Islet of Langerhans (tissue), 1 donor: Measurements from ENCODE around the gene ZFP36.

Experiments
- FAIRE-seq: peaks from one replicate; lab custom pipeline; 2011; peaks lifted over from hg19 to GRCh38; lab: Jason Lieb, UNC

ZFP36 gene

GRCh38 chr19:39420769-39421168, 14.1 kb downstream of the ZFP36 start:
- no peak for FAIRE-seq

GRCh38 chr19:39422020-39422419, 15.4 kb downstream of the ZFP36 start:
- no peak for FAIRE-seq

GRCh38 chr19:39423258-39424086, 16.8 kb downstream of the ZFP36 start:
- no peak for FAIRE-seq

- no peak for FAIRE-seq
These were observed 18.3 kb downstream of the ZFP36 start for GRCh38 chr19:39424934-39425333.

DNA sequence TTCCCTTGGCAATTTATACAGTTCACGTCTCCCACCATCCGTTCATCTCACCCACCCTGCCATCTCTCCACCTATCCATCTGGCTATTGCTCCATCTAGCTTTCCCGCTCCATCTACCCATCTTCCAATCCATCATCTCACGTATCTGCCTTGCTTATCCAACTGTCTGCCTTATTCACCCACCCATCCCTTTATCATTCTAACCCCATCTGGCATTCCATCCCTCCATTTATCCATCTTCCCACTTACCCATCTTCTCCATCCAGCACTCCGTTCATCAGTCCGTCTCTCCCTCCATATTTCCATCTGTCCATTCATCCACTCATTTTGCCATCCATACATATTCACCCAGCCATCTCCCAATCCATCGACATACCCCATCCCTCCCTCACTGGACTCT, 19.1 kb downstream of the ZFP36 start:
- FAIRE-seq: no peak

DNA sequence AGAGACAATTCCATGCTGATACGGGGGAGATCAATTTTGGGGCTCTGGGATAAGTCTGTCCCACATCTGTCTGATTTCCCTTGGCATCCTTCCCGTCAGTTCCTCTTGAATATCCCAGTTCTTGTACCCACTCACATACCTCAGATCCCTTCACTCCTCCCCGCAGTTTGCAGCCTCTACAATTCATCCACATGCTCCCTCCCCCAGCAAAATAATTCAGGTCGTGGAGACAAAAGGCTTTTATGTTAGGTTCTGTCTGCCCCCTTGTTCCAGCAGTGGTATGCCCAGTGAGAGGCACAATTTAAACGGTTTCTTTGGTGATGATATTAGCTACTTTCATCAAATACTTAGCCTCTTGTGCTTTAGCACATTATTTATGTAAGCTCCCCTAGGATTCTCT, 19.5 kb downstream of the ZFP36 start:
- no peak for FAIRE-seq

GRCh38 chr19:39427707-39428106, 21.1 kb downstream of the ZFP36 start:
- no peak for FAIRE-seq

GRCh38 chr19:39428283-39429112, 21.9 kb downstream of the ZFP36 start:
- no peak for FAIRE-seq

GRCh38 chr19:39430675-39431593, 24.3 kb downstream of the ZFP36 start:
- no peak for FAIRE-seq

DNA sequence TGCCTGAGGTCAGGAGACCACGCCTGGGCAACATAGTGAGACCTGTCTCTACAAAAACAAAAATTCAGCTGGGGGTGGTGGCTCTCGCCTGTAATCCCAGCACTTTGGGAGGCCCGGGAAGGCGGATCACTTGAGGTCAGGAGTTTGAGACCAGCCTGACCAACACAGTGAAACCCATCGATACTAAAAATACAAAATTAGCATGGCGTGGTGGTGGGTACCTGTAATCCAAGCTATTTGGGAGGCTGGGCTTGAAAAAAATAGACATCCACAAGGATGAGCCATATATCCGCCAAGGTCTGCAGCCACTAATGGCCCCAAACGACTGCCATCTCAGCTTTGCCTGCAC, 26.0 kb downstream of the ZFP36 start:
- no peak for FAIRE-seq

DNA sequence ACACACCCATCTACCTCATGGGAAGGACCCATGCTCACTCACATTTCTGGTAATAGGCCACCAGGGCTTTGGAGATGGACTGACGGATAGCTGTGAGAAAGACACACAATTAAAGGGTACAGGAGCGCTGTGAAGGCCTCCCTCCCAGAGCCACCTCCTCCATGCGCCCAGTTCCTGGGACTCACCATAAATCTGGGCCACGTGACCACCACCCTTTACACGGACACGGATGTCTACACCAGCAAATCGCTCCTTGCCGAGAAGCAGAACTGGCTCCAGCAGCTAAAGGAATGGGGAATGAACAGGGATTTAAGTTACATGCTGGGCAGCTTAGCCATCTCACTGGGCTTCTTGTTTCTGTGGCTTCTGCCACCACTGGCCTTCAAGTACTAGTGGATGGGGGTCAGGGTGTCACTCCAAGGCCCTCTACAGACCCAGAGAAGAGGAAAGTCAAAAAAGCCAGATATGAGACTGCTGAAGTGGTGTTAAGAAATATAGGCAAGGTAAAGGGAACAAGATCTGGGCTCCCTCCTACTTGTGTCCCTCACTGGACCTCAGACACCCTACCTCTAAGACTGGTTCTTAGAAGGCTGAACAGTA, 26.9 kb downstream of the ZFP36 start:
- FAIRE-seq: no peak

DNA sequence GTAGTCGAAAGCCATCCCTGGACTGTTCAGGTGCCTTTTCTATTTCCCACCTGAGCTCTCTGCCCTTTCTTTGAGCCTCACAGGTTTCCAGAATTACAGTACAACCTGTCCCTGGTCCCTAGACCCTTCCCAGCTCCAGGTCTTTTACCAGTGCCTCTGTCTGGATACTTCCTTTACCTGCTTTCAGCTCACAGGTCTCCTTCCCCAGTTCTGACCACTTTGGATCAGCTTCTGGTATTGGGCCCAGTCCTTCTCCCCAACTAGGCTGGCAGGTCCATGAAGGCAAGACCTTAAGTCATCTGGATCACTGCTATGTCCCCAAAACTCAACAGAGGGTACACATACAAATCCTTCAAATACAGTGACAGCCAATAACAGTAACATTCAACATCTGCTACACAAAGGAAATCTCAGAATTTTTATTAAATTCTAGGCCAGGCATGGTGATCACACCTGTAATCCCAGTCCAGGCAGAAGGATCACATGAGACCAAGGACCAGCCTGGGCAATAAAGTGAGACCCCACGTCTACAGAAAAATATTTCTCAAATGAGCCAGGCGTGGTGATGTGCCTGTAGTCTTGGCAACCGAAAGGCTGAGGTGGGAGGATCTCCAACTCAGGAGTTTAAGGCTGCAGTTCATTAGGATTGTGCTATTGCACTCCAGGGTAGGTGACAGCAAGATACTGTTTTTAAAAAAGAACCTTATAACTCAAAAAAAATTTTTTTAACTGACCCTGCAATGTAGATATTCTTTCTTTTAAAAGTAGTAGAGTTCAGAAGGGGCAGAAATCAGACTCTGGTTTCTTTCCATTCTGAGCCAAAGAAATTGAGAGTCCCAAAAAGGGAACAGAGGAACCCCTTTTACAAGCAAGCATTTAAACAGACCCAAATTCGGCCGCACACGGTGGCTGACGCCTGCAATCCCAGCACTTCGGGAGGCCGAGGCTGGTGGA, 27.8 kb downstream of the ZFP36 start:
- FAIRE-seq: no peak

DNA sequence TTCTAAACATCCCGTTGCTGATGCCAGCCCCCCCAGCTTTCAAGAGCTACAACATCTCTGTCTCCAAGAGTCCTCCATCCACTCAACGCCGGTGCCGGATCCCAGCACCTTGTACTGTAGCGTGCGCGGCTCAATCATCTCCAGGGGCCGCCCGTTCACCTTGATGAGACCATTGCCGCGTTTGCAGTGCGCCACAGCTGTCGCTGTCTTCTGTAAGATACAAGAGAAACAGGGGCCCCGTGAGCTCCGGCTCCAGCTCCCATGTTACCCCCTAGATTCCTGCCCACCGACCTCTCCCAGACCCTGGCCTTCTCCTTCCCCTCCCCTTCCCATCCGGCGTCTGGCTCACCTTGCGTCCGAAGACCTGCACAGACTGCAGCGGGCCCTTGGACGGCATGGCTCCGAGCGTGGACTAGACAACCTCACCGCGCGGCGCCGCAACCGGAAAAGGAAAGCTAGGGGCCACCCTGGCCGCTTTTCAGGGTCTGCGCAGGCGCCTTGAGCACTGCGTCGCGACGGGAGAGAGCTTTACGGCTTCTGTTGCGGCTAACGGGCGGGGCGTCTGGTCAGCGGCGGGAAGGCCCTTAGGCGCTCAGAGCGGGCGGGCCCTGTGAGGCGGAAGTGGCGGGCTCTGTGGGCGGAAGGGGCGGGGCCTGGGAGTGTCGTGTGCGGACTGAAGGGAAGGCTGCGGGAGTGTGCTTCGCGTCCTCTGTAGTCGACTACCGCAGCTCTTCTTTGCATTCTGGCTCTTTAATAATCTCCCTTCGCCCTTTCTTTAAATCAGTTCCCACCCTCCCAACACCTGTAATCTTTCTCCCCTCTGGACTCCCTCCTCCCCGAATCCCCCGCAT, 29.1 kb downstream of the ZFP36 start, which contains the start of gene RPS16:
Gene RPS16 (minus strand): TSS at position 451 of the 851 bp plus-strand sequence. CDS start 54 bp downstream, at position 397.
- no peak for FAIRE-seq

GRCh38 chr19:39436350-39436716, 29.7 kb downstream of the ZFP36 start:
- no peak for FAIRE-seq

DNA sequence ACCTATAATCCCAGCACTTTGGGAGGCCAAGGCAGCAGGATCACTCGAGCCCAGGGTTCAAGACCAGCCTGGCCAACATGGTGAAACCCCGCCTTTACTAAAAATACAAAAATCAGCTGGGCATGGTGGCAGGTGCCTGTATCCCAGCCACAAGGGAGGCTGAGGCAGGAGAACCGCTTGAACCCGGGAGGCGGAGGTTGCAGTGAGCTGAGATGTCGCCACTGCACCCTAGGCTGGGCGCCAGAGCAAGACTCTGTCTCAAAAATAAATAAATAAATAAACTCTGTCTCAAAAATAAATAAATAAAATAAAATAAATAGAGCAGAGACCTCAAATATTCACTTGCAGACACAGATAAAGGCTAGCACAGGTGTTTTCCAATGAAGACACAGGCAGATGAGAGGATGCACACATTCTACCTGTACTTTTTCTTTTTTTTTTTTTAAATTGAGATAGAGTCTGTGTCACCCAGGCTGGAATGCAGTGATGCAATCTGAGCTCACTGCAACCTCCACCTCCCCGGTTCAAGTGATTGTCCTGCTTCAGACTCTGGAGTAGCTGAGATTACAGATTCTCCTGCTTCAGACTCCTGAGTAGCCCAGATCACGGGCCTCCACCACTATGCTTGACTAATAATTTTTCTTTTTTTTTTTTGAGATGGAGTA, 31.8 kb downstream of the ZFP36 start:
- no peak for FAIRE-seq

DNA sequence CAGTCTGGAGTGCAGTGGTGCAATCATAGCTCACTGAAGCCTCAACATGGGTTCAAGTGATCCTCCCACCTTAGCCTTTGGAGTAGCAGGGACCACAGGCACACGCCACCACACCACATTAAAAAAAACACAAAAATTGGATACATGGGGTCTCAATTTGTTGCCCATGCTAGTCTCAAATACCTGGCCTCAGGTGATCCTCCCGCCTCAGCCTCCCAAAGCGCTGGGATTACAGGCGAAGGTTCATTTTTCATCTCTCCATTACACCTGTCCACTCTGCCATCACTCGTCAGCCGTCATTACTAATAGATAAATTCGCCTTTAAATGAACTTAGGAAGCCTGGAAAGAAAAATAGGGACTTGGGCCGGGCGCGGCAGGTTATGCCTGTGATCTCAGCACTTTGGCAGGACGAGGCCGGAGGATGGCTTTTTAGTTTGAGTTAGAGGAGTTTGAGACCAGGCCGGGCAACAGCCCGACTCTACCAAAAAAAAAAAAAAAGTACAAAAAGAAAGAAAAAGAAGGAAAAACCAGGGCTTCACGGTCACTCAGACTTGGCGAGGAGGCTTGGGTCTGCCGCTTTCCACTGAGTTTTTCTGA, 38.0 kb downstream of the ZFP36 start:
- no peak for FAIRE-seq

GRCh38 chr19:39445196-39446111, 38.8 kb downstream of the ZFP36 start, which contains the start of gene SUPT5H:
Gene SUPT5H (plus strand): TSS chr19:39445582. CDS start chr19:39445891, 309 bp downstream.
- no peak for FAIRE-seq
